Activated T-cell treated with anti-CD3 and anti-CD28 coated beads, Interleukin-2, amount 50 U/mL, for 24 hours (primary cell): ENCODE results near the gene GREM1.

Experiments
- DNase-seq: peaks from one replicate; pipeline ENCODE4 v3.0.0-alpha.2; 2020
- H3K27ac Mint-ChIP-seq: 2 replicates; pipeline ENCODE4 v1.8.0; 2020; ENCODE audit warnings: mild to moderate bottlenecking, mixed read lengths
- H3K27me3 Mint-ChIP-seq: 2 replicates; pipeline ENCODE4 v1.8.0; 2020; ENCODE audit warnings: mixed read lengths
- H3K36me3 Mint-ChIP-seq: 2 replicates; pipeline ENCODE4 v1.8.0; 2020; ENCODE audit warnings: low read depth, mixed read lengths
- H3K4me1 Mint-ChIP-seq: 2 replicates; pipeline ENCODE4 v1.8.0; 2020; ENCODE audit warnings: low read depth, mixed read lengths
- H3K4me3 Mint-ChIP-seq: 2 replicates; pipeline ENCODE4 v1.8.0; 2020; ENCODE audit warnings: mild to moderate bottlenecking, moderate library complexity, mixed read lengths
- H3K9me3 Mint-ChIP-seq: 2 replicates; pipeline ENCODE4 v1.8.0; 2020; ENCODE audit warnings: mixed read lengths

GREM1 gene

GRCh38 chr15:32709295-32710033 lies 8.3 kb upstream of the GREM1 start:
- Mint-ChIP-seq H3K9me3 (no peaks in the 10 kb centered on the region), H3K36me3 (no peaks in the 10 kb centered on the region), H3K4me1 (no peaks in the 10 kb centered on the region), H3K27me3 (peaks cover 62% of the 10 kb centered on the region), H3K4me3 (no peak overlapping the region), H3K27ac (no peak overlapping the region)
- no peak for DNase-seq

- Mint-ChIP-seq H3K4me3 (no peak overlapping the region), H3K9me3 (no peaks in the 10 kb centered on the region), H3K4me1 (peaks cover 22% of the 10 kb centered on the region), H3K27me3 (peaks cover 76% of the 10 kb centered on the region), H3K36me3 (no peaks in the 10 kb centered on the region), H3K27ac (no peak overlapping the region)
- DNase-seq, result no peak
These were observed 2.5 kb upstream of the GREM1 start for GRCh38 chr15:32715276-32715675.

GRCh38 chr15:32716216-32716914 lies 1.4 kb upstream of the GREM1 start:
- no peaks in the 10 kb centered on the region for H3K36me3 Mint-ChIP-seq

GRCh38 chr15:32716915-32717425 lies 834 bp upstream of the GREM1 start:
- DNase-seq, result no peak
- H3K27ac Mint-ChIP-seq, result no peak overlapping the region
- peaks cover 86% of the 10 kb centered on the region for H3K27me3 Mint-ChIP-seq
- H3K9me3 Mint-ChIP-seq, result no peaks in the 10 kb centered on the region
- no peaks in the 10 kb centered on the region for H3K36me3 Mint-ChIP-seq
- peak overlapping the region; percentile 15 for H3K4me3 Mint-ChIP-seq
- peaks cover 22% of the 10 kb centered on the region for H3K4me1 Mint-ChIP-seq

More at GRCh38 chr15:32716216-32716914, 1.4 kb upstream of the GREM1 start:
- Mint-ChIP-seq H3K27ac (no peak overlapping the region), H3K9me3 (no peaks in the 10 kb centered on the region), H3K4me1 (peaks cover 22% of the 10 kb centered on the region), H3K27me3 (peaks cover 82% of the 10 kb centered on the region), H3K4me3 (peak overlapping the region; percentile 15)
- no peak for DNase-seq

GRCh38 chr15:32718227-32718820 lies 520 bp downstream of the GREM1 start:
- Mint-ChIP-seq H3K36me3 (no peaks in the 10 kb centered on the region), H3K9me3 (no peaks in the 10 kb centered on the region), H3K4me3 (peak overlapping the region; percentile 53), H3K27ac (peak overlapping the region; percentile 41), H3K27me3 (peaks cover 90% of the 10 kb centered on the region), H3K4me1 (peaks cover 31% of the 10 kb centered on the region)
- DNase-seq, result peak; percentile 39

GRCh38 chr15:32718821-32719716 lies 1.3 kb downstream of the GREM1 start:
- Mint-ChIP-seq H3K36me3 (no peaks in the 10 kb centered on the region), H3K27ac (no peak overlapping the region), H3K9me3 (no peaks in the 10 kb centered on the region), H3K4me3 (peak overlapping the region; percentile 53), H3K27me3 (peaks cover 87% of the 10 kb centered on the region), H3K4me1 (peaks cover 37% of the 10 kb centered on the region)
- DNase-seq, result peak; percentile 35

DNA sequence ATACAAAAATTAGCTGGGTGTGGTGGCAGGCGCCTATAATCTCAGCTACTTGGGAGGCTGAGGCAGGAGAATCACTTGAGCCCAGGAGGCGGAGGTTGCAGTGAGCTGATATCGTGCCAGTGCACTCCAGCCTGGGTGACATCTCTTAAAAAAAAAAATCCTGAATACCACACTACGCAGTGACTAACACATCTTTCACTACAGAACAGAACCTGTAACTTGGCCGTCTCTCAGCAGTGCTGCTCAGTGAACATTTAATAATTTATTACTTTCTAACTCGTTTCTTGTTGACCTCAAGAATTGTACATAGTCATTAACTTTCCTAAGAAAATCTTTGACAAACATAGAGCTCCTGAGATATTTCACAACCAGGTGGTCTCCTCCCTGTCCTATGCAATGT lies 3.8 kb downstream of the GREM1 start:
- Mint-ChIP-seq H3K36me3 (no peaks in the 10 kb centered on the region), H3K4me3 (no peak overlapping the region), H3K9me3 (peaks cover 2% of the 10 kb centered on the region), H3K27me3 (peaks cover 92% of the 10 kb centered on the region), H3K4me1 (peaks cover 36% of the 10 kb centered on the region), H3K27ac (no peak overlapping the region)
- no peak for DNase-seq

DNA sequence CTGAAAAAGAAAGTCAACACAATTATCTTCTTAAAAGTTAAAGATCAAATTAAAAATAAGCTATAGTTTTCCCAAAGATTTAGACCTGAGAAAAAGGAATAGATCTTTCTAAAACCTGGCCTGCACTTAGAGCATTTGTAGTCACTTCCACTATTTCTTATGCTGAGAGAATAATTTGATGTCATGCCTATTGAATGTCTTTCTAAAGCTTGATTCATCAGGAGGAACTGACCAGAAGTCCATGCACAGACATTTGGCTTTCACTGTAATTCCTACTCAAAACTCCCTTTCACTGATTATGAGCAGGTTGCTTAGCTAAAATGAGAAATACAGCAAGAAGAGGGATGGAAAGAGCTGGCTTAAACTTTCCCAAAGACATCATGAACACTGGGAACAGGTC lies 4.3 kb downstream of the GREM1 start:
- Mint-ChIP-seq H3K27me3 (peaks cover 92% of the 10 kb centered on the region), H3K4me1 (peaks cover 31% of the 10 kb centered on the region), H3K9me3 (peaks cover 2% of the 10 kb centered on the region), H3K36me3 (no peaks in the 10 kb centered on the region), H3K27ac (no peak overlapping the region), H3K4me3 (no peak overlapping the region)
- DNase-seq, result no peak

GRCh38 chr15:32723171-32723948 lies 5.6 kb downstream of the GREM1 start:
- Mint-ChIP-seq H3K27ac (no peak overlapping the region), H3K4me1 (peaks cover 24% of the 10 kb centered on the region), H3K9me3 (peaks cover 2% of the 10 kb centered on the region), H3K27me3 (peaks cover 93% of the 10 kb centered on the region), H3K36me3 (no peaks in the 10 kb centered on the region), H3K4me3 (no peak overlapping the region)
- DNase-seq, result no peak

GRCh38 chr15:32729700-32730395 lies 12.0 kb downstream of the GREM1 start:
- Mint-ChIP-seq H3K27ac (no peak overlapping the region), H3K36me3 (no peaks in the 10 kb centered on the region), H3K9me3 (peaks cover 2% of the 10 kb centered on the region), H3K4me1 (peaks cover 7% of the 10 kb centered on the region), H3K4me3 (no peak overlapping the region), H3K27me3 (peaks cover 80% of the 10 kb centered on the region)
- DNase-seq, result no peak

- DNase-seq, result no peak
- H3K4me3 Mint-ChIP-seq, result no peak overlapping the region
- no peaks in the 10 kb centered on the region for H3K36me3 Mint-ChIP-seq
- H3K4me1 Mint-ChIP-seq, result peaks cover 7% of the 10 kb centered on the region
- peaks cover 75% of the 10 kb centered on the region for H3K27me3 Mint-ChIP-seq
- H3K9me3 Mint-ChIP-seq, result no peaks in the 10 kb centered on the region
- H3K27ac Mint-ChIP-seq, result no peak overlapping the region
These were observed 13.2 kb downstream of the GREM1 start for GRCh38 chr15:32730677-32731654.

DNA sequence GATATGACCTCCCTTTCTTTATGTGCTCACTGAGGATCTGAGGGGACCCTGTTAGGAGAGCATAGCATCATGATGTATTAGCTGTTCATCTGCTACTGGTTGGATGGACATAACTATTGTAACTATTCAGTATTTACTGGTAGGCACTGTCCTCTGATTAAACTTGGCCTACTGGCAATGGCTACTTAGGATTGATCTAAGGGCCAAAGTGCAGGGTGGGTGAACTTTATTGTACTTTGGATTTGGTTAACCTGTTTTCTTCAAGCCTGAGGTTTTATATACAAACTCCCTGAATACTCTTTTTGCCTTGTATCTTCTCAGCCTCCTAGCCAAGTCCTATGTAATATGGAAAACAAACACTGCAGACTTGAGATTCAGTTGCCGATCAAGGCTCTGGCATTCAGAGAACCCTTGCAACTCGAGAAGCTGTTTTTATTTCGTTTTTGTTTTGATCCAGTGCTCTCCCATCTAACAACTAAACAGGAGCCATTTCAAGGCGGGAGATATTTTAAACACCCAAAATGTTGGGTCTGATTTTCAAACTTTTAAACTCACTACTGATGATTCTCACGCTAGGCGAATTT lies 14.9 kb downstream of the GREM1 start:
- H3K4me3 Mint-ChIP-seq, result no peak overlapping the region
- no peaks in the 10 kb centered on the region for H3K9me3 Mint-ChIP-seq
- H3K36me3 Mint-ChIP-seq, result no peaks in the 10 kb centered on the region
- H3K27ac Mint-ChIP-seq, result no peak overlapping the region
- peaks cover 69% of the 10 kb centered on the region for H3K27me3 Mint-ChIP-seq
- peaks cover 7% of the 10 kb centered on the region for H3K4me1 Mint-ChIP-seq
- DNase-seq, result no peak
